GM12874 (cell line): ENCODE measurements around the gene NISCH.

Source experiments
- CTCF ChIP-seq: IDR thresholded peaks from 2 replicates; pipeline ENCODE4 v1.5.1; 2011; ENCODE audit warnings: low read depth, mild to moderate bottlenecking, control low read depth, low read length, moderate library complexity; ENCODE audit not compliant: insufficient read depth

The NISCH gene

GRCh38 chr3:52535411-52536111 lies 80.2 kb downstream of the NISCH start:
- no peak for TF ChIP-seq CTCF

- no peak for TF ChIP-seq CTCF
Measured at GRCh38 chr3:52536112-52536368, 80.6 kb downstream of the NISCH start.

GRCh38 chr3:52536369-52537164 lies 81.2 kb downstream of the NISCH start, which contains the start of gene UQCC5:
UQCC5 (plus strand) TSS chr3:52536605; CDS start chr3:52536756, 151 bp downstream.
- TF ChIP-seq CTCF = peak; percentile 19; the same call in 1 of the 2 replicates

- TF ChIP-seq CTCF = no peak
Measured at GRCh38 chr3:52537165-52537620, 81.8 kb downstream of the NISCH start.

- no peak for TF ChIP-seq CTCF
Measured at GRCh38 chr3:52537726-52538421, 82.5 kb downstream of the NISCH start.

- no peak for TF ChIP-seq CTCF
Measured at GRCh38 chr3:52539010-52539653, 83.7 kb downstream of the NISCH start.

- TF ChIP-seq CTCF = no peak
Measured at GRCh38 chr3:52541050-52541449, 85.6 kb downstream of the NISCH start.
